ENCODE measurements around the gene SLC25A21.

- no peak for TF ChIP-seq PATZ1 (CRISPR knock-in tag; IDR thresholded peaks at IDR 0.05; ENCODE audit: borderline replicate concordance)
- TF ChIP-seq ISL1 (CRISPR knock-in tag; IDR thresholded peaks at IDR 0.05), result no peak
- no peak for TF ChIP-seq ZFP3 (CRISPR knock-in tag; IDR thresholded peaks at IDR 0.05)
- no peak for TF ChIP-seq CSDC2 (CRISPR knock-in tag; IDR thresholded peaks at IDR 0.05)
- no peak for TF ChIP-seq SNAI2 (CRISPR knock-in tag; IDR thresholded peaks at IDR 0.05)
- TF ChIP-seq RARB (CRISPR knock-in tag; IDR thresholded peaks at IDR 0.05), result no peak
- TF ChIP-seq POU6F1 (CRISPR knock-in tag; IDR thresholded peaks at IDR 0.05; ENCODE audit: borderline replicate concordance, low read depth), result no peak
- no peak for TF ChIP-seq PPARA (CRISPR knock-in tag; IDR thresholded peaks at IDR 0.05; ENCODE audit: borderline replicate concordance)
- no peak for TF ChIP-seq ARNTL (CRISPR knock-in tag; IDR thresholded peaks at IDR 0.05; ENCODE audit: borderline replicate concordance, low read depth)
- no peak for TF ChIP-seq CSRNP3 (CRISPR knock-in tag; IDR thresholded peaks at IDR 0.05)
These were observed 134.6 kb downstream of the SLC25A21 start for GRCh38 chr14:37037636-37038387.
